Retinal pigment epithelial cell (primary cell): ENCODE measurements around the gene SGCD.

Source experiments
- DNase-seq: peaks from one replicate; pipeline ENCODE4 v3.0.0-alpha.2; 2010; ENCODE audit warnings: low read depth
- H3K4me3 ChIP-seq: 2 replicates; pipeline ENCODE4 v1.5.1; 2011; ENCODE audit warnings: mild to moderate bottlenecking, low read length, control low read depth, moderate library complexity
- TF ChIP-seq, protein P1 (sequence below): conservative IDR thresholded peaks from 2 replicates; pipeline ENCODE4 v1.5.1; 2011; ENCODE audit warnings: low read depth, low read length, control low read depth, inconsistent platforms

Gene SGCD

DNA sequence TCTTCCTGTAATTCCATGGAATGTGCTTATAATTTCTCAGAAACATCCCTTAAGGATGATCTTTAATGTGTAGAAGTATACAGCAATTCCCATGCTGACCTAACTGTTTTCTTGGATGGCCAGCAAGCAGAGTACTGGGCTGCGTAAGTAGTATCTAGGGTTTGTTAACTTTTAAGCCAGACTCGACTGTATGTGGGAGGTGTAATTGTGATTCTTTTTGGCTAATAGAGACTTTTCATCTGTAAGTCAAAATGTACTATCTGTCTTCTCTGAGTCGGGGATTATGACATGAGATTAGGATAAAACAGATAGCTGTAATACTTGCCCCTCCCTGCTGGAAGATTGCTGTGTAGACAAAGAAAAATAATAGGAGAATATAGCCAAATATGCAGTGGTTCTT lies 169.3 kb downstream of the SGCD start:
- TF ChIP-seq, protein P1, sequence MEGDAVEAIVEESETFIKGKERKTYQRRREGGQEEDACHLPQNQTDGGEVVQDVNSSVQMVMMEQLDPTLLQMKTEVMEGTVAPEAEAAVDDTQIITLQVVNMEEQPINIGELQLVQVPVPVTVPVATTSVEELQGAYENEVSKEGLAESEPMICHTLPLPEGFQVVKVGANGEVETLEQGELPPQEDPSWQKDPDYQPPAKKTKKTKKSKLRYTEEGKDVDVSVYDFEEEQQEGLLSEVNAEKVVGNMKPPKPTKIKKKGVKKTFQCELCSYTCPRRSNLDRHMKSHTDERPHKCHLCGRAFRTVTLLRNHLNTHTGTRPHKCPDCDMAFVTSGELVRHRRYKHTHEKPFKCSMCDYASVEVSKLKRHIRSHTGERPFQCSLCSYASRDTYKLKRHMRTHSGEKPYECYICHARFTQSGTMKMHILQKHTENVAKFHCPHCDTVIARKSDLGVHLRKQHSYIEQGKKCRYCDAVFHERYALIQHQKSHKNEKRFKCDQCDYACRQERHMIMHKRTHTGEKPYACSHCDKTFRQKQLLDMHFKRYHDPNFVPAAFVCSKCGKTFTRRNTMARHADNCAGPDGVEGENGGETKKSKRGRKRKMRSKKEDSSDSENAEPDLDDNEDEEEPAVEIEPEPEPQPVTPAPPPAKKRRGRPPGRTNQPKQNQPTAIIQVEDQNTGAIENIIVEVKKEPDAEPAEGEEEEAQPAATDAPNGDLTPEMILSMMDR = no peak
- no peak for DNase-seq
- no peak overlapping the region for H3K4me3 ChIP-seq

DNA sequence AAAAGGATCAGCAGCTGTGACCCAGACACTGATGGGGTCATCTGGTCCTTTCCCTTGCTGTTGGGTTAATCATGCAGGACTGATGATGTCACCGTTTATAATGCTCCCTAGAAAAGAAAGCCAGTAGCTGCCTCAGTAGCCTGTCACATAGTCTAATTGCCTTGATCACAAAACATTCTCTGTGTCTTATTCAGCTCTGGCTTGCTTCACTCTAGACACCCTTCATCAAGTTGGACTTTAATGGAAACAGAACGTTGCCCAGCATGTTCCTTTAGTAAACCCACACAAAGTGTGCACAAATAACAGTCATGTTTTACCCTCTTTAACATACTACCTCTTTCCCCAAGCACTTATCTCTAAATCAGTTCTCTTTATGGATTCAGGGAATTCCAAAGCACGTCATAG lies 170.8 kb downstream of the SGCD start:
- DNase-seq = no peak
- no peak overlapping the region for H3K4me3 ChIP-seq
- TF ChIP-seq, protein P1 = no peak

DNA sequence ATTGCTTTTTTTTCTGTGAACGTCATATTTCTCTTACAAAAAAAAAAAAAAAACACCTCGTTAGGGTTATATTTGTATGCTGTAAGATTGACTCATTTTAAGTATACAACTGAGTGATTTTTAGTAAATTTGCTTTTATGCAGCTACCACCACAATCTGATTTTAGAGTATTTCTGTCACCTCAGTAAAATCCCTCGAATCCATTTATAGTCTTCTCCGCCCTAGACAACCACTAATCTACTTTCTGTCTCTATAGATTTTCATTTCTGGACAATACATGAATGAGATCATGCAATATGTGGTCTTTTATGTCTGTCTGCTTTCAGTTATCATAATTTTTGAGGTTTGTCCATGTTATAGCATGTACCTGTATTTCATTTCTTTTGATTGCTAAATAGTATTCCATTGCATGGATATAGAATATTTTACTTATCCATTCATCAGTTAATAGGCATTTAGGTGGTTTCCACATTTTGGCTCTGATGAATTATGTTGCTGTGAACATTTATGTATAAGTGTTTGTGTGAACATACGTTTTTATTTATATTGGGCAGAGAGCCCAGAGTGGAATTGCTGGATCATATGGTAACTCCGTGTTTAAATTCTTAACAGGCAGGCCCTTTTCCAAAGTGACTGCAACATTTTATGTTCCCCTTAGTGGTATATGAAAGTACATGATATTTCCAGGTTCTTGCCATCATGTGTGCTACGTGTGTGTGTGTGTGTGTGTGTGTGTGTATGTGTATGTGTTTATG lies 171.4 kb downstream of the SGCD start:
- no peak for DNase-seq
- no peak overlapping the region for H3K4me3 ChIP-seq
- TF ChIP-seq, protein P1 = no peak

DNA sequence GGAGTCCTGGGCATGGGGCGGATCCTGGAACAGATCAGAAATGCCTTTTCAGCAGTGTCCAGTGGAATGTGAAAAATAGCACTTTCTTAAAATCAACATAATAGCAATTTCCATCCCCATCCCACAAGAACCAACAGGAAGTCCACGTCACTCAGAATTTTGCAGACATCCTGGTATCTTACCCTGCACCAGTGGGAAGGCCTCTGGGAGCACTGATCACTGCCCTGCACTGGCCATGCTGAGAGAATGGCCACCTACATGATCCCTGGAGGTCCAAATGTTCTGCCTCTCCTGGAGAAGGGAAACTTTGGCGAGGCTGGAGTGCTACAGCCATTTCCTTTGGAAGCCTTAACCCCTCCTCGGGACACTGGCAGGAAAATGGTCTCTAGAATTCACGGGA lies 173.8 kb downstream of the SGCD start:
- TF ChIP-seq, protein P1 = no peak
- no peak for DNase-seq
- no peak overlapping the region for H3K4me3 ChIP-seq

DNA sequence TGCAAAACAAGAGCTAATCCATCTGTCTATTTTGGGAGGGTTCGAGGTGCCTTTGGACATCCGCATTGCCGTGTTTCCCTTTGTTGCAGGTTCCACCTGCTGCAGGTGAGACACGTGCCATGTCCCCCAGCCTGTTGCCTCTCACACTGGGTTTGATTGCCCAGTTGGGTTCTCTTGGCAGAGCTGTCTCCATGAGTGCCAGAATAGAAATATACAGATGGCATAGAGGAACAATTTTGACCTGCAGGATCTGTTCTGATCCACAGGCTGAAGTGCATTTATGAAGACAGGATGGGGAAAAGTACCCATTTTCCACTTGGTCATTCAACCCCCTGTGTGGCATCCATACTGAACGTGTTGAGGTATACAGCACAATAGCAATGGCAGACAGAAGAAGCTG lies 178.1 kb downstream of the SGCD start:
- no peak for DNase-seq
- H3K4me3 ChIP-seq = no peak overlapping the region
- TF ChIP-seq, protein P1 = no peak

DNA sequence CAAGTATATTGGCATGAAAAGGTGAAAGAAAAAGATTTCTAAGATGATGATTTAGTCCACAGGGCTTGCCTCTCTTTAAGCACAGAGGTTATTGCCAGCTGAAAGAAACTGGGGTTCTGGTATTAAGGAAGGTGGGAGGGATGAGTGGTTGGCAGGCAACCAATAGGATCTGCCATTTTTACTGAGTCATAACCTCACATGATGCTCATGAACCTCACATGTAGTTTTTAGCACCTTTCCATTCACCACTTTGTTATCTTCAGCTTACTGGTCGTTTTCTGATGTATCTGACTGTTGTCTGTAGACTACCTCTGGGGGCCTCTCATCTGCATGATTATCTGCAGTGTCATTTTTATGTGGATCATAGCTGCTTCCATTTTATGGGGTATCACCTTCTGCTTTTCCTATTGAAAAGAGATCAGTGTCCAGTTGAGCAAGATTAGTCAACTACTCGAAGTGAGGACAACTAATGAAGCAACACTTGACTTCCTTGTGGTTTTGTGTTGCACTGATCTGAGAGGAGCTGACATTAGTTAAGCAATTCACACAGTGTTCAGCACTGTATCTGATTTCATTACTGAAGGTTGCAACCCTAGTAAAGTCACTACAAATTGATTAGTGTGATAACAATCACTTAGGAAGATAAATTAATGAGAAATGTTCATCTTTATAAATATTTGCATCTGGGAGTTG lies 186.3 kb downstream of the SGCD start:
- TF ChIP-seq, protein P1 = no peak
- no peak for DNase-seq
- H3K4me3 ChIP-seq = no peak overlapping the region

DNA sequence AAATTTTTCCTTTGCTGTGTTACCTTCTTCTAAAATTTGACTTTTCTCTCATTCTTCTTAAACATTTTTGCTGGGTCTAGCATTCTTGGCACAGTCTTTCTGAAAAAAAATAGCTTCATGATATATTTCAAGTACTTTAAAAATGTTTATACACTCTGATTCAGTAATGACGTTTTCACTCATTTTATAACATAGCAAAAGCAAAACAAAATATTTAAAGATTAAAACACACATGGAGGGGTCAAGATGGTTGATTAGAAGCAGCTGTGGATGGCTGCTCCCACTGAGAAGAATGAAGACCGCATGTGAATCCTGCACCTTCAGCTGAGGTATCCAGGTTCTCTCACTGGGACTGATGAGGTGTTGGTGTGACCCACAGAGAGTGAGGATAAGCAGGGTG lies 188.2 kb downstream of the SGCD start:
- TF ChIP-seq, protein P1 = no peak

More for the DNA sequence above, 188.2 kb downstream of the SGCD start:
- no peak overlapping the region for H3K4me3 ChIP-seq
- no peak for DNase-seq
